ENCODE data around the gene ESPN. TPM values are rescaled to one million over a fixed set of nuclear protein-coding genes. Genes with fewer than 3 reads are reported as not detected.
"Not testable (repeated sequence)": the region's sequence is repeated elsewhere in the genome, so short reads cannot be mapped to it uniquely, and the experiment has no call there.

ESPN gene
- polyA plus RNA-seq, 2 donors: 21.6 to 46.5 TPM

- H3K36me3 ChIP-seq (ENCODE audit: control insufficient read depth in 2 of 2, insufficient read depth in 2 of 2, low read length in 1 of 2): peaks cover 0 to 6% of the 10 kb centered on the region in 2 donors
- H3K27ac ChIP-seq (ENCODE audit: low read depth in 2 of 2, low read length in 1 of 2): no peak overlapping the region
- H3K9me3 ChIP-seq (ENCODE audit: control insufficient read depth in 2 of 2, insufficient read depth in 1 of 2, low read depth in 1 of 2, low read length in 1 of 2): no peaks in the 10 kb centered on the region
- peaks cover 0 to 9% of the 10 kb centered on the region in 2 donors for H3K27me3 ChIP-seq (ENCODE audit: control insufficient read depth in 1 of 2, insufficient read depth in 2 of 2, low read length in 2 of 2)
- H3K4me3 ChIP-seq (ENCODE audit: low read depth in 1 of 2, low read length in 2 of 2): no peak overlapping the region
- peaks cover 6 to 20% of the 10 kb centered on the region in 2 donors for H3K4me1 ChIP-seq (ENCODE audit: control insufficient read depth in 2 of 2, insufficient read depth in 2 of 2, low read length in 1 of 2)
- WGBS, 2 donors: 55 to 56% methylated on average over 19 of the region's 19 CpGs
These were observed 20.6 kb downstream of the ESPN start for GRCh38 chr1:6445062-6445763.

DNA sequence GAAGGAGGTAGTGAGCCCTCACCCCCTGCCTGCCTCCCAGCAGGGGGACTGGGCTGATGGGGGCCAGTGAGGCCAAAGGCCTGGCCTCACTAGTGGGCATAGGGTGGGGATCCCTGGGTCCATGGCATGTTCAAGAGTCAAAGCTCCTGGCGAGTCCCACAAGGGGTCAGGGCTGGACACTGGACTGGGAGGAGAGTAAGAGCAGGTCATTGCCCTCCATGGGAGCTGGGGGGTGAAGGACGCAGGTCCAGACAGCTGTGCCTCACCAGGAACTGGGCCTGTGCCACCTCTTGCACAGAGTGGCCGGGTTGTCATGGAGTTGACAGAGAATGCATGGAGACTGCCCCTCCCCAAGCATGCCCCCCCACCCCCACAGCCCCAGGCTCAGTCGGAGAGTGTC lies 21.4 kb downstream of the ESPN start:
- H3K27me3 ChIP-seq (ENCODE audit: control insufficient read depth in 1 of 2, insufficient read depth in 2 of 2, low read length in 2 of 2); H3K4me3 ChIP-seq (ENCODE audit: low read depth in 1 of 2, low read length in 2 of 2); H3K27ac ChIP-seq (ENCODE audit: low read depth in 2 of 2, low read length in 1 of 2); H3K9me3 ChIP-seq (ENCODE audit: control insufficient read depth in 2 of 2, insufficient read depth in 1 of 2, low read depth in 1 of 2, low read length in 1 of 2); H3K36me3 ChIP-seq (ENCODE audit: control insufficient read depth in 2 of 2, insufficient read depth in 2 of 2, low read length in 1 of 2): not testable (repeated sequence)
- 79 to 88% methylated on average over 2 to 4 of the region's 4 CpGs for WGBS, 2 donors
- peaks cover 6 to 16% of the 10 kb centered on the region in 2 donors for H3K4me1 ChIP-seq (ENCODE audit: control insufficient read depth in 2 of 2, insufficient read depth in 2 of 2, low read length in 1 of 2)

DNA sequence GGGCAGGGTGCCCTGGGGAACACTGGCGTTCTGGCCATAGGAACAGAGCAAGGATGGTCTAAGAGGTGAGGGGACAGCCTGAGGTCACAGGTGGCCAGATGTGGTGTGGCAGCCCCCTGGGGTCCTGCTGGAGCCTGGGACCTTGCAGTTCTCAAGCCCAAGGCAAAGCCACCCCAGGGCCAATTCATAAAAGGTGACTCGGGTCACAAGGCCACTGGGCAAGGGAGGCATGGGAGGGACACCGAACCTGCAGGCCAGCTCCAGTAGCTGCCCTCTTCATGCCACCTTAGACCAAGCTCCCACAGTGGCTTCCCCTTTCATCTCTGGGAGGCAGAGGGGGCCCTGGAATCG lies 22.1 kb downstream of the ESPN start:
- WGBS, 2 donors: 60 to 63% methylated on average over 4 of the region's 4 CpGs
- Histone ChIP-seq H3K4me3 (ENCODE audit: low read depth in 1 of 2, low read length in 2 of 2) (peak overlapping the region in 1 of 2 donors; percentile 6), H3K27me3 (ENCODE audit: control insufficient read depth in 1 of 2, insufficient read depth in 2 of 2, low read length in 2 of 2) (peaks cover 0 to 9% of the 10 kb centered on the region in 2 donors), H3K27ac (ENCODE audit: low read depth in 2 of 2, low read length in 1 of 2) (no peak overlapping the region), H3K4me1 (ENCODE audit: control insufficient read depth in 2 of 2, insufficient read depth in 2 of 2, low read length in 1 of 2) (peaks cover 6 to 14% of the 10 kb centered on the region in 2 donors), H3K9me3 (ENCODE audit: control insufficient read depth in 2 of 2, insufficient read depth in 1 of 2, low read depth in 1 of 2, low read length in 1 of 2) (no peaks in the 10 kb centered on the region), H3K36me3 (ENCODE audit: control insufficient read depth in 2 of 2, insufficient read depth in 2 of 2, low read length in 1 of 2) (peaks cover 0 to 6% of the 10 kb centered on the region in 2 donors)

GRCh38 chr1:6447016-6447817 lies 22.6 kb downstream of the ESPN start:
- H3K4me3 ChIP-seq (ENCODE audit: low read depth in 1 of 2, low read length in 2 of 2): peak overlapping the region; percentile 6 to 34
- 3 to 4% methylated on average over 63 to 67 of the region's 67 CpGs for WGBS, 2 donors
- H3K4me1 ChIP-seq (ENCODE audit: control insufficient read depth in 2 of 2, insufficient read depth in 2 of 2, low read length in 1 of 2): peaks cover 6 to 14% of the 10 kb centered on the region in 2 donors
- H3K36me3 ChIP-seq (ENCODE audit: control insufficient read depth in 2 of 2, insufficient read depth in 2 of 2, low read length in 1 of 2): peaks cover 0 to 6% of the 10 kb centered on the region in 2 donors
- no peak overlapping the region for H3K27ac ChIP-seq (ENCODE audit: low read depth in 2 of 2, low read length in 1 of 2)
- H3K9me3 ChIP-seq (ENCODE audit: control insufficient read depth in 2 of 2, insufficient read depth in 1 of 2, low read depth in 1 of 2, low read length in 1 of 2): no peaks in the 10 kb centered on the region
- peaks cover 0 to 9% of the 10 kb centered on the region in 2 donors for H3K27me3 ChIP-seq (ENCODE audit: control insufficient read depth in 1 of 2, insufficient read depth in 2 of 2, low read length in 2 of 2)

- 1 to 2% methylated on average over 51 to 68 of the region's 68 CpGs for WGBS, 2 donors
- peak overlapping the region in 1 of 2 donors; percentile 34 for H3K4me3 ChIP-seq (ENCODE audit: low read depth in 1 of 2, low read length in 2 of 2)
- H3K9me3 ChIP-seq (ENCODE audit: control insufficient read depth in 2 of 2, insufficient read depth in 1 of 2, low read depth in 1 of 2, low read length in 1 of 2): no peaks in the 10 kb centered on the region
- H3K4me1 ChIP-seq (ENCODE audit: control insufficient read depth in 2 of 2, insufficient read depth in 2 of 2, low read length in 1 of 2): peaks cover 6 to 14% of the 10 kb centered on the region in 2 donors
- H3K27me3 ChIP-seq (ENCODE audit: control insufficient read depth in 1 of 2, insufficient read depth in 2 of 2, low read length in 2 of 2): peaks cover 0 to 9% of the 10 kb centered on the region in 2 donors
- no peak overlapping the region for H3K27ac ChIP-seq (ENCODE audit: low read depth in 2 of 2, low read length in 1 of 2)
- H3K36me3 ChIP-seq (ENCODE audit: control insufficient read depth in 2 of 2, insufficient read depth in 2 of 2, low read length in 1 of 2): peaks cover 0 to 6% of the 10 kb centered on the region in 2 donors
These were observed 23.5 kb downstream of the ESPN start for GRCh38 chr1:6447818-6448748.

GRCh38 chr1:6448749-6449631 lies 24.4 kb downstream of the ESPN start:
- 7 to 24% methylated on average over 20 to 66 of the region's 66 CpGs for WGBS, 2 donors
- peaks cover 0 to 6% of the 10 kb centered on the region in 2 donors for H3K36me3 ChIP-seq (ENCODE audit: control insufficient read depth in 2 of 2, insufficient read depth in 2 of 2, low read length in 1 of 2)
- peaks cover 6 to 14% of the 10 kb centered on the region in 2 donors for H3K4me1 ChIP-seq (ENCODE audit: control insufficient read depth in 2 of 2, insufficient read depth in 2 of 2, low read length in 1 of 2)
- H3K27ac ChIP-seq (ENCODE audit: low read depth in 2 of 2, low read length in 1 of 2): no peak overlapping the region
- no peaks in the 10 kb centered on the region for H3K9me3 ChIP-seq (ENCODE audit: control insufficient read depth in 2 of 2, insufficient read depth in 1 of 2, low read depth in 1 of 2, low read length in 1 of 2)
- H3K4me3 ChIP-seq (ENCODE audit: low read depth in 1 of 2, low read length in 2 of 2): peak overlapping the region; percentile 13 to 34
- H3K27me3 ChIP-seq (ENCODE audit: control insufficient read depth in 1 of 2, insufficient read depth in 2 of 2, low read length in 2 of 2): peaks cover 0 to 9% of the 10 kb centered on the region in 2 donors

DNA sequence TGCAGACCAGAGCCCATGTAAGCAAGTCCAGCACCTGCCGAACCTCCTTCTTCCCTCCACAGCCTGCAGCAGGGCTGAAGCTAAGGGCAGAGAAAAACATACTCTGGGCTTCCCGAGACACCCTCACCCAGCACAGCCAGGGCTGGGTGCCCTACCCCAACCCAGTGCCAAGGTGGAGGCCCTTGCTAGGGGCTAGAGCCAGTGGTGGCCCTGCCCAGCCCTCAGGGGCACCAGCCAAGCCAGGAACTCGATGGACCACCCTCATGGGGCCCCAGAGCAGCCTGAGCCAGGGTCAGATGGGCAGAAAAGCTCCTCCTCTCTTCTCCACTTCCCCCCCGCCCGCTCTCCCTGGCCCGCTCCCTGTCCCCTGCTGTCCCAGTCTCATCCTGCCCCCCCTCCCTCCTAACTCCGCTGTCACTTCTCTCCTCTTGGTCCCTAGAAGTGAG lies 25.5 kb downstream of the ESPN start:
- Histone ChIP-seq H3K27ac (ENCODE audit: low read depth in 2 of 2, low read length in 1 of 2) (no peak overlapping the region), H3K4me1 (ENCODE audit: control insufficient read depth in 2 of 2, insufficient read depth in 2 of 2, low read length in 1 of 2) (peaks cover 6 to 16% of the 10 kb centered on the region in 2 donors), H3K36me3 (ENCODE audit: control insufficient read depth in 2 of 2, insufficient read depth in 2 of 2, low read length in 1 of 2) (no peaks in the 10 kb centered on the region), H3K27me3 (ENCODE audit: control insufficient read depth in 1 of 2, insufficient read depth in 2 of 2, low read length in 2 of 2) (peaks cover 0 to 9% of the 10 kb centered on the region in 2 donors), H3K9me3 (ENCODE audit: control insufficient read depth in 2 of 2, insufficient read depth in 1 of 2, low read depth in 1 of 2, low read length in 1 of 2) (no peaks in the 10 kb centered on the region), H3K4me3 (ENCODE audit: low read depth in 1 of 2, low read length in 2 of 2) (no peak overlapping the region)
- WGBS, 2 donors: 54 to 58% methylated on average over 6 to 7 of the region's 7 CpGs

- H3K4me3 ChIP-seq (ENCODE audit: low read depth in 1 of 2, low read length in 2 of 2); H3K27ac ChIP-seq (ENCODE audit: low read depth in 2 of 2, low read length in 1 of 2); H3K27me3 ChIP-seq (ENCODE audit: control insufficient read depth in 1 of 2, insufficient read depth in 2 of 2, low read length in 2 of 2); H3K36me3 ChIP-seq (ENCODE audit: control insufficient read depth in 2 of 2, insufficient read depth in 2 of 2, low read length in 1 of 2); H3K9me3 ChIP-seq (ENCODE audit: control insufficient read depth in 2 of 2, insufficient read depth in 1 of 2, low read depth in 1 of 2, low read length in 1 of 2): not testable (repeated sequence)
- H3K4me1 ChIP-seq (ENCODE audit: control insufficient read depth in 2 of 2, insufficient read depth in 2 of 2, low read length in 1 of 2): peaks cover 8 to 20% of the 10 kb centered on the region in 2 donors
- 53 to 58% methylated on average over 6 to 10 of the region's 10 CpGs for WGBS, 2 donors
These were observed 25.9 kb downstream of the ESPN start for GRCh38 chr1:6450486-6450885.

Data from esophagus (tissue), 2 donors.